Superior temporal gyrus (tissue), 1 donor: ENCODE results near the gene UVSSA.
A peak's percentile ranks its signal among the peaks of the same experiment; 100 is the strongest.
"Not testable (repeated sequence)": the region's sequence is repeated elsewhere in the genome, so short reads cannot be mapped to it uniquely, and the experiment has no call there.

Experiments used
- DNase-seq: peaks from one replicate; pipeline ENCODE4 v3.0.0-alpha.2; 2016; ENCODE audit errors: extremely low spot score

UVSSA gene

DNA sequence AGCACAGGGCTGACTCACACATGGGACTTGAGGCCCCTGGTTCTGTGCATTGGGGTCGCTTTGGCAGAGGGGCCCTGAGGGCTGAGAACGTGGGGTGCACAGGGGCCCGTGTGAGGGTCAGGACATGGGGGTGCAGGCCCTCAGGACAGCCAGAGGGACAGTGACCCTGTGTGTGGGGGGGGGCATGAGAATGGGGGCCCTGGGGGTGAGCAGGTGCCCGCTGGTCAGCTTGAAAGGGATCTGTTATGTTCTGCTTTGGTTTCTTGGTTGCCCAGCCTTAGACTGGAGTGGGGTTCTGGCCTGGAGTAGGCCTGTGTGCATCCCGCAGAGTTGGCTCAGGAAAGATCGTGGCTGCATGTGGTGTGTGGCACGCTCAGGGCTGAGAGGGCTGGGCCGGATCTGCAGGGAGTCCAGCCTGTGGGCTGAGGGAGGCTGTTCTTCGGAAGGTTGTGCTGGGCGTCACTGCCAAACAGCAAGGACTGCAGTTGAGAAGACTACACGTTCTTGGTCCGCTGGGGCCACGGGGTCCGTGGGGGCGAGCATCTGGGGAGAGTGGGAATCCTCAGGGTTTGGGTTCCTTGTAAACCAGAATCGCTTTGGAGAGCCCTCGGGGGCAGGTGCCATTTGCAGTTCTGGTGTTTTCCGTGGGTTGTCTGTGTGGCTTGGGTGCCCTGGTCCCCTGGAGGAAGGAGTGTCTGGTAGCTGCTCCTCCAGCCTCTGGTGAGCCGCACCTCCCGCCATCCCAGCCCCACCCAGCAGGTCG lies 15.2 kb upstream of the UVSSA start:
- no peak for DNase-seq

DNA sequence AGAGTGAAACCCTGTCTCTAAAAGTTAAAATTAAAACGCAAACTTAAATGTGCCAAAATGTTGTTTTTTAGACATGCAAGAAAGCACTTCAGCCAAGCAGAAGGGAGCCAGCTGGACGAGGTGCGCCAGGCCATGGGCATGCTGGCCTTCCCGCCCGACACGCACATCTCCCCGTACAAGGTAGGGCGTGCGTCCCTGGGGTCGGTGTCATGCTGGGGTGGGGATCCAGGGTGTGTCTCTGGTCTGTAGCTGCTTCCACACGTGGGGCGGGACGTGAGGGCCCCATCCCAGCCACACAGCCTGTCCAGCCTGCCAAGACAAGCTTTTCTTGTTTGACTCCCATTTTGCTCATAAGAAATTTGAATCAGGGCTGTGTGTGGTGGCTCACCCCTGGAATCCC lies 14.3 kb upstream of the UVSSA start:
- no peak for DNase-seq

DNA sequence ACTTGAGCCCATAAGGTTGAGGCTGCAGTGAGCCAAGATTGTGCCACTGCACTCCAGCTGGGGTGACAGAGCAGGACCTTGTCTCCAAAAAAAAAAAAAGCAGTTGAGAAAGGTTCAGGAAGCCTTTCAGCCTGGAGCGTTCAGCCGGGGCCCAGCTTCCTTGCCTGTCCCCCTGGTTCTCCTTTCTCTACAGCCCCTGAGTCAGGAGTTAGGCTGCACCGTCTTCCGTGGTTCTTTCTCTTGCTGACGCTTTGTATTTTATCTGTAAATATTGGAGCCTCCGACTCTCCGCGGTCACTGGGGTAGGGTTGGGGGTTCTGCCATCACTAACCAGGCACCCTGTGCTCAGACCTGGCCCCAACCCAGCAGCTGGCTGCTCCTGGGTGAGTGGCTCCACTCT lies 13.8 kb upstream of the UVSSA start:
- DNase-seq, result no peak

DNA sequence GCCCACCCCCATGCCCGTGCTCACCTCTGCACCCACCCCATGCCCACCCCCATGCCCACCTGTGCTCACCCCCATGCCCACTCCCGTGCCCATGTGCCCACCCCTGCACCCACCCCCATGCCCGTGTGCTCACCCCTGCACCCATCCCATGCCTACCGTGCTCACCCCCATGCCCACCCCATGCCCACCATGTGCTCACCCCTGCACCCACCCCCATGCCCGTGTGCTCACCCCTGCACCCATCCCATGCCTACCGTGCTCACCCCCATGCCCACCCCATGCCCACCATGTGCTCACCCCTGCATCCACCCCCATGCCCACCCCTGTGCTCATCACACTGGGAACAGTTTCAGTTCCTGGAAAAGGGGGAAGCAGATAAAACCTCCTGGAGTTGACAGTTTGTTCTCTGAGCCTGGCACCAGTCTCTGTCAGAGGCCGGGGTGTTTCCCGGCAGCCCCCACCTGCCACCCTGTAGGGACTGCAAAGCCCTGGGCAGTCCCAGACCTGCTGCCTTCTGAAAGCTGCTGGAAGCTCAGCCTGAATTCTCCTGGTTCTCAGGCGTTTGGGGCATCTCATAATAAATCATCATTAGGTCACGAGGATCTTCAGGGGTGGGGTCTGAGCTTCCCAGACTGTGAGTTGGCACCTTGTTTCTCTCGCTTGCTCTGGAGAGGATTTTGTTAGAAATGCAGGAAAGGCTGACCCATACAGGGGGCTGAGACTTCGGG lies 13.0 kb upstream of the UVSSA start:
- DNase-seq, result not testable (repeated sequence)

DNA sequence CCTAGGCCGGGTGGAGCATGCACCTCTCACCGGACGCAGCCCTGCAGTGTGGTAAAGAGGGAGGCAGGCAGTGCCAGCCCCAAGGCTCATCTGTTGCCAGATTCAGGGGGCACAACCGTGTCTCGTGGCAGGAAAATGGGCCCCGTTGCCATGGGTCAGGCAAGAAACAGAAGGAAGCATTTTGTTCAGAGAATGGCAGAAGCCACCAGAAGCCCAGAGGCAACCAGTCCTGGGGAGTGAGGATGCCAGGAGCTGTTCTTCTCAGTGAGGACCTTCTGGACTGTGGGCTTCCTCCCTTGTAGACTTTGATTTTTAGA lies 12.5 kb upstream of the UVSSA start:
- no peak for DNase-seq

DNA sequence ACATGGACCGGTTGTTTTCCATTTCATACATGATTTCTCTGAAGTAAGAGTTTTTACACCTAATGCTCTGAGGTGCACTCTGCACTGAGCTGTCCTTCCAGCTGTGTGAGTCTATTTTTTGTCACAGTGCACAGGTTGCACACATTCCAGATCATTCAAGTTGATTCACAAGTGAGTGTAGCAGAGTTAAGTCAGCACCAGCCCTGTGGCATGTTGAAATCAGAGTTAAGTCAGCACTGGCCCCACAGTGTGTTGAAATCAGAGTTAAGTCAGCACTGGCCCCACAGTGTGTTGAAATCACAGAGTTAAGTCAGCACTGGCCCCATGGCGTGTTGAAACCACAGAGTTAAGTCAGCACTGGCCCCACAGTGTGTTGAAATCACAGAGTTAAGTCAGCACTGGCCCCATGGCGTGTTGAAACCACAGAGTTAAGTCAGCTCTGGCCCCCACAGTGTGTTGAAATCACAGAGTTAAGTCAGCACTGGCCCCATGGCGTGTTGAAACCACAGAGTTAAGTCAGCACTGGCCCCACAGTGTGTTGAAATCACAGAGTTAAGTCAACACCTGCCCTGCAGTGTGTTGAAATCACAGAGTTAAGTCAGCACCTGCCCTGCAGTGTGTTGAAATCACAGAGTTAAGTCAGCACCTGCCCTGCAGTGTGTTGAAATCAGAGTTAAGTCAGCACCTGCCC lies 11.7 kb upstream of the UVSSA start:
- not testable (repeated sequence) for DNase-seq

DNA sequence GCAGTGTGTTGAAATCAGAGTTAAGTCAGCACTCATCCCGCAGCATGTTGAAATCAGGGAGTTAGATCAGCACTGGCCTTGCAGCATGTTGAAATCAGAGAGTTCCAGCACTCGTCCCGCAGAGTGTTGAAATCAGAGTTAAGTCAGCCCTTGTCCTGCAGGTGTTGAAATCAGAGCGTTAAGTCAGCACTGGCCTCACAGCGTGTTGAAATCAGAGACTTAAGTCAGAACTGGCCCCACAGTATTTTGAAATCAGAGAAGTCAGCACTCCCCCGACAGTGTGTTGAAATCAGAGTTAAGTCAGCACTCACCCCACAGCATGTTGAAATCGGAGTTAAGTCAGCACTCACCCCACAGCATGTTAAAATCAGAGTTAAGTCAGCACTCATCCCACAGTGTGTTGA lies 10.9 kb upstream of the UVSSA start:
- DNase-seq, result no peak

DNA sequence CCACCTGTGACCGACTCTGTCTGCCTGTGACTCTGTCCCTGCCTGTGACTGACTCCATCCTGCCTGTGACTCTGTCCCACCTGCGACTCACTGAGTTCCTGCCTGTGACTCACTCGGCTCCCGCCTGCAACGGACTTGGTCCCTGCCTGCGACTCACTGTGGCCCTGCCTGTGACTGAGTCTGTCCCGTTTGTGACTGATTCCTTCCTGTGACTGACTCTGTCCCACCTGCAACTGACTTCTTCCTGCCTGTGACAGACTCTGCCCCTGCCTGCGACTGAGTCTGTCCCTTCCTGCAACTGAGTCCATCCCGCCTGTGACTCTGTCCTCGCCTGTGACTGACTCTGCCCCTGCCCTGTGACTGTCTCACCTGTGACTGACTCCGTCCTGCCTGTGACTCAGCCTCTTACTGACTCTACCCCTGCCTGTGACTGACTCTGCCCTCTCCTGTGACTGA lies 9.6 kb upstream of the UVSSA start:
- no peak for DNase-seq

DNA sequence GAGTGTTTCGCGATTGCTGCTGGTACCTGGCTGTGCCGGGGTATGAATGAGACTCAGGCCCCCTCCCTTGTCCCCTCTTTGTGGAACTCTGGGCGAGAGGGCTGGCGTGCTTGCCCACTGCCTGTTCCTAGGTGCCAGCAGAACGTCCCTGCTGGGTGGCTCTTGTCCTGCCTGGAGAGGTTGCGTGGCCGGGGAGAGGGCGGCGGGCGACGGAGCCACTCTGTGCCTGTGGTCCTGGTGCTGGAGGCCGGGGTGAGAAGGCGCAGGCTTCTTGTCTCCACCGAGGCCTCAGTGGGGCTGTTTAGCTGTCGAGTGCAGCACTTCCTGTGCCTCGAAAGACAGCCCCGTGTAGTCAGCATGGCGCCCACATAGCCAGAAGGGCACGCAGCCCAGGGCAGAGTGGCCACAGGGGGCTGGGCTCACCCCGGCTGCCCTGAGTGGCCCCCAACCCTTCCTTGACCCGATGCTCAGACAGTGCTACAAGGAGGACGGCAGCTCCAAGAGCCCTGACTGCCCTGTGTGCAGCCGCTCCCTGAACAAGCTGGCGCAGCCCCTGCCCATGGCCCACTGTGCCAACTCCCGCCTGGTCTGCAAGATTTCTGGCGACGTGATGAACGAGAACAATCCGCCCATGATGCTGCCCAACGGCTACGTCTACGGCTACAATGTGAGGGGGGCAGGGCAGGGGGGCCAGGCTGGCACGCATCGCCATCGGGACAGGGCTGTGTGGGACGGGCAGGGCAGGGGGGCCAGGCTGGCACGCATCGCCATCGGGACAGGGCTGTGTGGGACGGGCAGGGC lies 8.9 kb upstream of the UVSSA start:
- no peak for DNase-seq

DNA sequence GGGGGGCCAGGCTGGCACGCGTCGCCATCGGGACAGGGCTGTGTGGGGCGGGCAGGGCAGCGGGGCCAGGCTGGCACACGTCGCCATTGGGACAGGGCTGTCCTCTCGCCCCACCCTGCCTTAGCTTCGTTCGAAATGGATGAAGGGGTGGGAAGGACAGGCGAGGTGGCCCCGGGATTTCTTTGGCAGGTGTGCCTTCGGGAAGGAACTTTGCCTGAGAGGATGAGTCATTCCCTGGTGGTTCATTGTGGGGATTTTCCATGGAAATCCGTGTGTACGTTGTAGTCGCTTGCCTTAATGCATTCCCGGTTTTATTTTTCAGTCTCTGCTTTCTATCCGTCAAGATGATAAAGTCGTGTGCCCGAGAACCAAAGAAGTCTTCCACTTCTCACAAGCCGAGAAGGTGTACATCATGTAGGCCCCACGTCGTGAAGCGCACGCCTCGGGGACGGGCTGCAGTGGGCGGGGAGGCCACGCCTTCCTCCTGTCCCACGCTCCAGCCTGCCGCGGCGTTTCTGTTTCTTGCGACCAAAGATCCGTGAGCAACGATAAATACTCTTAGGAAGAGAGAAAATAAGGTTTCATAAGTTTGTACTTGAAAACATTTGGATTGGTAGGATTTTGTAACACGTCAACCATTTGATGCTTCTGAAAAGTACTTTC lies 8.1 kb upstream of the UVSSA start:
- DNase-seq, result no peak

DNA sequence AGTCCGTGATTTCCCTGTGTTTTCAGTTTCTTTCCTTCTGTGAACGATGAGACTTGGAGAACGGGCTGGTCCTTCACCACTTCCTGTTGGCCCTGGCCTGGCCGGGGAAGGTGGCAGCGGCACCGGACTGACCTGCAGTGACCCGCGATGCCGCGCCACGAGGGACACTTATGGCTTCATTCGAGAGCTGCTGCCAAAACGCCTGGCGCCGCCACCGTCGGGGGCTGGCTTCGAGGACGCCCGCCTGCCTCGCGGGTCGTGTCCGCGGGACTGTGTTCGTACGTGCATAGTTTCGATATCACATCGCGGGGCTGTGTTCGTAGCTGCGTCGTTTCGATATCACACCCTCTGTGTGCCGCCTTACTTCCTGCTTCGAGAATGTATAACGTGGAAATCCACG lies 7.5 kb upstream of the UVSSA start:
- no peak for DNase-seq

DNA sequence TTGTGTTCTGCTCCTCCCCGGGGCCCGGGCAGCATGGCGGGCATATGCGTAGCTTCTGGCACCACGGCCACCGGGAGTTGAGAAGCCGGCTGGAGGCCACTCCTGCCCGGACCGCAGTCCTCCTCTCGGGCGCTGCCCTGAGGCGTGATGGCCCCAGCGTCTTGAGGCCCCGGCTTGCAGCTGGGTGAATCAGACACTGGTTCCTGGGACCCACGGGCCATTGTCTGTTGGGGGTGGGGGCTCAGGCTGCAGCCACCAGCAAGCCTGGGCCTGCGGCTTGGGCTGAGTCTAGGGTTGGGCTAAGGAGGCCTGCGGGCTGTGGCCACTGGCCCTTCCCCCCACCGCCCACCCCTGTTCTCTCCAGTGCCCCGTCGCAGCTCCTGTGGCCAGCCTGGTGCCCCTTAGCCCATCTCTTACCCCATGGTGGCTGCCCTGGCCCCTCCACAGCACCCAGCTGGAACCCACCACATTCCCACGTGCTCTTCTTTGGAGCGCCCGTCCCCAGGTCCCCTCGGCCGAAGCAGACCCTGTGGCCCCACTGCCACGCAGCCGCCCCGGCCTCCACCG lies 6.7 kb upstream of the UVSSA start:
- no peak for DNase-seq

DNA sequence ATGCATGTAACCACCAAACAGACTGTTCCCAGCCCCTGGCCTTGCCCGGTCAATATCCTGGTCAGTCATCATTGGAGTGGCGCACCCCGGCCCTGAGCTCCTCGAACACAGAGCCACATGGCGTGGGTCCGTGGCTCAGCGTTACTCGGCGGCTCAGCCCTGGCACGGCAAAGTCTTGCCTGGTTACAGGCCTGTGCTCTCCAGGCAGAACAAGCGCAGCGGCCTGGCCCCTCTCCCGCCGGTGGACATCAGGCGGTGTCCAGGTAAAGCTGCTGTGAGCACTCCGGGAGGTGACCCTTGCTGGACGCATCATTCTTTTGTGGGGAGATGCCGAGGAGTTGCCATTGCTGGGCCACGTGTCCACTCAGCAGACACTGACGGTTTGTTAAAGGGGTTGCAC lies 6.1 kb upstream of the UVSSA start:
- no peak for DNase-seq

DNA sequence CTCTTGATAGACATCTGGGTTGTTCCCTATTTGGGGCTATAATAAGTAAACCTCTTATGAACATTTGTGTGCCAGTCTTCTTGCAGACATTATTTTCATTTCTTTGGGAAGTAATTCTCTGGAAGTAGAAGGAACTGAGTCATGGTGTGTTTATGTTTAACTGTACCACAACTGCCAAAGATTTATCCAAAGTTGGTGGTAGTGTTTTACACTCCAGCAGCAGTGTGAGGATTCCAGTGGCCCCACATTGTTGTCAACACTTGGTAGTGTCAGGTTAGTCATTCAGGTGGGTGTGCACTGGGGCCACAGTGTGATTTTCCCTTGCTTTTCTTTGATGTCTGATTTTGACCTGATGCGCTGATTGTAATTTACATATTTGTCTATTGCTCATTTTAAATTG lies 5.0 kb upstream of the UVSSA start:
- DNase-seq, result no peak

DNA sequence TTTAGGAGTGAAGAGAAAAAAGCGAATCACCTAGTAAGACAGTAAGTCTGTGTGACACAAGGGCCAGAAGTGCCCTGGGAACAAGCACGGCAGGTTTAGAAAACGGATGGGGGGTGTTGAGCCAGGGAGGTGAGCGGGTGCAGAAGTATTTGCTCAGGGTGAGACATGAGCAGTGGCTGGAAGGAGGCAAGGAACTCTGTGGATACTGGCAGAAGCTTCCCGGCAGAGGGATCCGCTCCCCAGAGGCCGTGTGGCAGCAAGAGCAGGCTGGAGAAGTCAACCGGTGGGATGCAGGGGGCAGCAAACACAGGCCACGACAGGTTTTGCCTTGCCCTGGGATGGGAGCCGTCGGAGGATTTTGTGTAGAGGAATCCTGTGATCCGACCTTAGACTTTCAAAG lies 2.3 kb upstream of the UVSSA start:
- DNase-seq, result no peak

DNA sequence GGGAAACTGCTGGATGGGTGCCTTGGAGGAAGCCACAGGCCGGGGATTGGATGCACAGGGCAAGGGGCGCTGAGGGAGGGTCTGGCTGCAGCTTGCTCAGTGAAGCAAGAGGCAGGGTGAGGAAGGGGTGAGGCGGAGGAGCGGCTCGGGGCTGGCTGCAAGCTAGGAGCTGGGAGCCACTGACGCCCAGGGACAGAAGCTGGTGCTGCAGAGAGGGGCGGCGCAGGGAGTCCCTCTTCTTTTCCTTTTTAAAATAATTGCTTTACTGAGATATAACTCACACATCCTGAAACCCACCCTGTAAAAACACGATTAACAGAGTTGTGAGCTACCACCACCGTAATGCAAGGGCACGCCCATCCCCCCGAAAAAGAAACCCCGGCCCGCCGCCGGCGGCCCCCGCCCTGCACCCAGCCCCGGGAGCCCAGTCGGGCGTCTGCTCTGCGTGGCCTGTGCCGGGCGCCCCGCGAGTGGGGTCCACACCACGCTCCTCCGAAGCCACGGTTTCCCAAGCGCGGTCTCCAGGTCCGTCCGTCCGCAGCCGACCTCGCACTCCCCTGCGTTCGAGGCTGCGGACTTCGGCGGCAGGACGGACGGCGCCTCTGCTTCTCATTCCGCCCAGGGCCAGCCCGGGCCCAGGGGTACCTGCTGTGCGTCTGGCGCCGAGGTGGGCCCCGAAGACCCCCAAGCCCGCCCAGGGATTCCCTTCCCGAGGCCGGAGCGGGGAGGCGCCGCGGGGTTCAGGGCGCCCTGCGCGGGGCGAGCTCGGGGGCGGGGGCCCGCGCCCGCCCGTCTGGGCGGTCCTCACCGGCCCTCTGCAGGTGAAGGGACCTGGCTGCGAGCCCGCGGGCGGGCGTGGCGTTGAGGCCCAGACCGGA lies 866 bp upstream of the UVSSA start:
- DNase-seq, result peak; percentile 41

DNA sequence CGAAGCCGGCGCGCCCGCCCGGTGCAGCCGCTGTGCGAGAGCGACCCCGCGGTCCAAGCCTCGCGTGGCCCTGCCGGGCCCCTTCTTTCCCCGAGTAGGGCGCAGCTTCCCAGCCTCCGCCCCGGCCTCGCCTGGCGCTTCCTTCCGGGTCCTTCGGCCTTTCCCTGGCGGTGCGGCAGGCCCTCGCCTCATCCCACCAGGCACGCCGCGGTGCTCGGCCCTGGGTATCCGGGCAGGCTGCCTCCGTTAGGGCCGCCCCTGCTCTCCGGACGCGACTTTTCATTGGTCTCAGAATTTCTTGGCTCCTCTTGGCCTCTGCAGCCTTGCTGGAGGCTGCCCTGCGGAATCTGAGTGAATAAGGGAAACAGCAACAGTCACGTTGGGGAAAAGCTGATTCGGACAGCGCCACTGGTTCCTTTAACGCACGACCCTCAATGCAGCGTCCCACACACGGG lies 429 bp downstream of the UVSSA start:
- peak; percentile 13 for DNase-seq

DNA sequence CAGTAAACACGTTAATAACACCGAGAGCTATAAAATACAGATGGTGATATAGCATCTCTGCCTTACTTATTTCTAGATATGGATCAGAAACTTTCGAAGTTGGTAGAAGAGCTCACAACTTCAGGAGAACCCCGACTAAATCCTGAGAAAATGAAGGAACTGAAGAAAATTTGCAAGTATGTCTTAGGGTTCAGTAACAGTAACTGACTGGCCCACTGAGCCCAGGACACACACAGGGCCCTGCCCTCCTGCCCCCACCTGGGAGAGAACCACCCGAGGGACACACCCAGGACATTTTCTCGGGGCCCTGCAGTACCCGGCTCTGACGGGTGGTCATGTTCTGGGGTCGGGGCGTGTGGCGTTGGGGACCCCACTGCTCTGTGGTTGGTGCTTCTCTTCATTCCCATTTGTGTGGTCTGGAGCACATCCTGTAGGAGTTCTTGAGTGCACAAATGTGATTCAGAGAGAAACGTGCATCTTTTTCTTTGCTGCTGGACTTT lies 1.1 kb downstream of the UVSSA start:
- no peak for DNase-seq

DNA sequence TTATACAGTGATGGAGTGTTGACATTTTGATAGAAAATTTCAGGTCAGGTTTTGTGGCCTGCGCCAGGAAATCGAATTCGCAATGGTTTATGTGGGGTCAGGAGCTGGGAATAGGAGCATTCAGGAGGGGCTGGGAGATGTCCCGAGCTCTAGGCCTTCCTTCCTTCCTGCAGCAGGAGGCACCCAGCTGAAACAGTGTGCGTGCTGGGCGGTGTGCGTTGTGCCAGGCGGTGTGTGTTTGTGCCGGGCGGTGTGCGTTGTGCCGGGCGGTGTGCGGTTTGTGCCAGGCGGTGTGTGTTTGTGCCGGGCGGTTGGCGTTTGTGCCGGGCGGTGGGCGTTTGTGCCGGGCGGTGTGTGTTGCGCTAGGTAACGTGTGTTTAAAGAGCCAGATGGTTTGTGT lies 1.7 kb downstream of the UVSSA start:
- no peak for DNase-seq
